Thyroid gland (tissue), 4 donors: ENCODE results near the gene LIX1.

Experiments
- CTCF ChIP-seq, 6 experiments: fragments of 200-600 bp in 3 of 6; fragments of 450-650 bp in 3 of 6; sonication (generic) in 3 of 6; IDR thresholded peaks; one replicate each; pipeline ENCODE4 v1.5.1; 2016 to 2019; ENCODE audit warnings: antibody characterized with exemption in 6 of 6, mild to moderate bottlenecking in 2 of 6, inconsistent platforms in 1 of 6, moderate library complexity in 1 of 6
- POLR2A ChIP-seq, 2 donors: fragments of 450-650 bp; IDR thresholded peaks; one replicate each; pipeline ENCODE4 v1.6.1; 2017; ENCODE audit warnings: antibody characterized with exemption in 2 of 2, mild to moderate bottlenecking in 2 of 2, moderate library complexity in 1 of 2

- TF ChIP-seq CTCF (IDR thresholded peaks at IDR 0.05) (no peak), POLR2A (IDR thresholded peaks at IDR 0.05) (no peak)
Observed at GRCh38 chr5:97183930-97184213, 41.5 kb upstream of the LIX1 start.
